Raji (cell line): ENCODE results near the gene TMEFF2.

Experiments used
- POLR2A ChIP-seq: IDR thresholded peaks from 2 replicates; pipeline ENCODE4 v1.6.1; 2011; ENCODE audit warnings: low read depth, low read length, control low read depth; ENCODE audit not compliant: insufficient read depth

TMEFF2 gene

GRCh38 chr2:192124571-192124970 lies 70.2 kb downstream of the TMEFF2 start:
- TF ChIP-seq POLR2A, result no peak

GRCh38 chr2:192123847-192124246 lies 70.9 kb downstream of the TMEFF2 start:
- no peak for TF ChIP-seq POLR2A

DNA sequence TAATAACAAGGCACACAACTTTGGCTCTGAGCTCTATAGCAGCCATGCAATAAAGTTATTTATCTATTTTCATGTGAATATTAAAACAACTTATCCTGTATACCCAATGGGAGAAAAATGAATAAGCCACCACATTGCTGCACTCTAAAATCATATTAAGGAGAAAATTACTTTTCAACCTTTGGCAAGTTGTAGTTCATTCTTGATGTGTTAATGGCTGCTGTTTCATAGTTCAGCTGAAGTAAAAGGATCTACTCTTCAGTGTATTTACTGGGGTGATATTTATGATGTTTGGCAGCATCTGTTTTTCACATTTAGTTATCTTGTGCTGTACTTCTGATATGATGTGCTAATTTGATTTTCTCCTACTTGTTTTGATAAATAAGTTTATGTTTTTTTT lies 71.8 kb downstream of the TMEFF2 start:
- no peak for TF ChIP-seq POLR2A

GRCh38 chr2:192122141-192122540 lies 72.6 kb downstream of the TMEFF2 start:
- no peak for TF ChIP-seq POLR2A

GRCh38 chr2:192119536-192119935 lies 75.2 kb downstream of the TMEFF2 start:
- TF ChIP-seq POLR2A, result no peak

DNA sequence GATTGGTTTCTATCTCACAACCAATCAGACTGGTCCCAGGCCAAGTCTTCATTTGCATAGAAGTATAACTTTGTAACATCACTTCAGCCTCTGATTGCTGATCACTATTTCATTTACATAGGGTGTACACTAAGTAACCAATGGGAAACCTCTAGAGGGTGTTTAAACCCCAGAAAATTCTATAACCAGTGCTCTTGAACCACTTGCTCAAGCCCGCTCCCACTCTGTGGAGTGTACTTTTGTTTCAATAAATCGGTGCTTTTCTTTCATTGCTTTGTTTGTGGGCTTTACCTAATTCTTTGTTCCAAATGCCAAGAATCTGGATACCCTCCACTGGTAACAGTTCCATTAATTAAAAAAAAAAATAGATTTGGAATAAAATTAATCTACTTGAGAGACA lies 77.0 kb downstream of the TMEFF2 start:
- no peak for TF ChIP-seq POLR2A

- TF ChIP-seq POLR2A, result no peak
Measured at GRCh38 chr2:192099742-192100141, 95.0 kb downstream of the TMEFF2 start.

DNA sequence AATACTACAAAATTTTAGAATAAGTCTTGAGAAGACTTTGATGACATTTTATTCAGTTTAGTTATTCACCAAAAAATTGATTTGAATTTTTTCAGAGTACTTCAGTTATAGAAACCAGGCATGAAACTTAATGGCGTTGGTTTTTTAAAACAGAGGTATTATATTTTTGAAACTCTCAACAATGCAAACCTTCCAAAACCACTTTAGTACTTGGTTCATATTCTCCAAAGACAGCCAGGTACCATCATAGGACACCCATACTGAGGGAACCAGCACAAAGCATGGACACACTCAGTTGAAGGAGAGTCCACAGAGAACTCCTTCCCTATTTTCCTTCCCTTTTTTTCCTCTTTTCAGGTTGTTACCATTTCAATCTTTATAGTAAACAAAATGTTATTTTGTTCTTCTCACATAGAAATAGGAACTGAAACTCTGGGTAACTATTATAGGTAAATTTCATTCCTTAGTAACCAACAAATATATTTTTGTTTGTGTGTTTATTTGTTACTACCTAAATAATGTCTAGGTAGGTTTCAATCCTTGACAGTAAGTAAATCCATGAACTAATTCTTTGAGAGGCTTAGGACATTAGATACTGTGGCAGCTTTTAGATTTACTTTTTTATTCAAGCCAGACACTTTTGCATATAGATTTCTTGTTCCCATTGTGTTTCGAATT lies 95.8 kb downstream of the TMEFF2 start:
- TF ChIP-seq POLR2A, result no peak

GRCh38 chr2:192091476-192091875 lies 103.3 kb downstream of the TMEFF2 start:
- TF ChIP-seq POLR2A, result no peak

- no peak for TF ChIP-seq POLR2A
Measured at GRCh38 chr2:192090911-192091310, 103.8 kb downstream of the TMEFF2 start.

- no peak for TF ChIP-seq POLR2A
Measured at GRCh38 chr2:192087398-192087958, 107.3 kb downstream of the TMEFF2 start.

DNA sequence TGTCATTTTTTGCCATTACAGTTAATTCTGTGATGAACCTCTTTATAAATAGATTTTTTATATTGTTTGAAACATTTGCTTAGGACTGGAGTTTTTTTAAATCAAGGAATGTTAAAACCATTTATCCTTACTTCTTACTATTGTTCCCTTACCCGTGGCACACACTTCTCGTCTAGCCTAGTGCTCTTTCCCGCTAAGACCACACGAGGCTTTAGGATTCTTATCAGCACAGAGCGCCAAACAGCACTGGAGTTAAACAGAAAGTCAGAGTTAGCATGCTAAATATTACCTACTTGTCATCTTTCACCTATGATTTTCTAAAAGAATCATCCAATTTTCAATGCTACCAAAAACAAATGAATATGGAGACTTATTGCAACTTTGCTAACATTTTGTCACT lies 112.6 kb downstream of the TMEFF2 start:
- no peak for TF ChIP-seq POLR2A

DNA sequence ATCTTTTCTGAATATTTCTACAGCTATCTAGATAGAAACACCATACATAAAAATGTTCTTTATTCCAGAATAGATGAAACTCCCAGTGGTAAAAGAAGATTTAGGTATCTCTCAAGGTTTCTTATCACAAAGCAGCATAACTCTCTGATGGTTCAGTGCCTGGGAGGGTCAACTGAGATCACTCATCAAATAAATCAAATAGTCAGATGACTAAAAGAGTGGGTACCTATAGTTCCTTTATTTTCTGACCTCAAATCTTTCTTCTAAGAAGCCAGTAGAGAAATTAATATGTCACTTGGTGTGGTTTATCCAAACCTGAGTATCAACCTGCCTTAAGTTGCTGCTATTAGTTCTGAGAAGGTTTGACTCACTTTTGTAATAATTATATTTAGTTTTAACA lies 120.9 kb downstream of the TMEFF2 start:
- no peak for TF ChIP-seq POLR2A

GRCh38 chr2:192072778-192073177 lies 122.0 kb downstream of the TMEFF2 start:
- TF ChIP-seq POLR2A, result no peak

- no peak for TF ChIP-seq POLR2A
Measured at GRCh38 chr2:192072261-192072660, 122.5 kb downstream of the TMEFF2 start.

DNA sequence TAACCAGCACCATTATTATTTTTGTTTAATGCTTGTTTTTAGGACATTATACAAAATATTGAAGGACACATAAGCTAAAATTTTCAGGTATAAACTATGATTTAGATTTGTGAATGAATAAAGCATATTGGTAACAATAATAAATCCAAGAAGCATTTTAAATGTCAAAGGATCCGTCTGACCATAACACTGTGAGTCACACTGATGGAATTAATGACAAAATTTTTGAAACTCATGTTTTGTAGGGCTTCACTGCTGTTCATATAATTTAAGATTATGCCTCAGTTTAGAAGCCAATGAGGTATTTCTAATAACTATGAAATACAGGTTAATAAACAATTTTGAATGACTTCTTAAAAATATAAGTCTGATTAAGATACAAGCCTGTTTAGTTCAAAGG lies 124.6 kb downstream of the TMEFF2 start:
- no peak for TF ChIP-seq POLR2A

DNA sequence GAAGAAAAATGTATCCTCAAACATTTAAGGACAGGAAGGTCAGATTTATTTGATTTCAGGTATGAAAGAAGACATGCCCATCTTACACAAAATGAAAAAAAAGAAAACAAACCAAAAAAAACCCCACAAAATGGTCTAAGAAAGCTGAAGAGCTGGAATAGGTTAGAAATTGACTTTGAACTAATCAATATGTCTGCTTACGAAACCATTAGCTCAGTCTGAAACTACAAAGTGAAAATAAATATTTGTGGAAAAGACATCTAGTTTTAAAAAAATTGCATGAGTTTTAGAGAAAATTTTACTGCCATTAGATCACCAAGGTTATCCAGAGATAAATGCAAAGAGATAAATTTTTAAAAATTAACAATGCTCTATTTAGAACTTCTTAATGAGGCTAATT lies 125.3 kb downstream of the TMEFF2 start:
- no peak for TF ChIP-seq POLR2A

- TF ChIP-seq POLR2A, result no peak
Measured at GRCh38 chr2:192068966-192069365, 125.8 kb downstream of the TMEFF2 start.

DNA sequence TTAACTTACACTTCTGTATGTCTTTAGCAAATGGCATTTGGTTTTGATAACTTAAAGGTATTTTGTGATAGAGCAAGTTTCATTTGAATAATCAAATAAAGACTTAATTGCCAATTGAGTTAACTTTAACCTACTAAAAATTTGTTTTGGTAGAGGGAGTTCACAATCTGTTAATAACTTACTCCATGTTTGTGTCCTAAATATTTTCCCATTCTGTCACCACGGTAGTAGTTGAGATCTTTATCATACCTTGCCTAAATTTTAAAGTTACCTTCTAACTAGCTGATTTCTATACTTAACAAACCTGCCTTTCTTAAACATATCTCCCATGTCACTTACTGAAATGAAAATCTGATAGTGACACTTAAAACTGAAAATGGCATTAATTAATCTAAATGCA lies 127.1 kb downstream of the TMEFF2 start:
- TF ChIP-seq POLR2A, result no peak
